Keratinocyte (primary cell): ENCODE results near the gene FN3KRP. TPM values are rescaled to one million over a fixed set of nuclear protein-coding genes. Genes with fewer than 3 reads are reported as not detected.

Source experiments
- DNase-seq: peaks from one replicate; pipeline ENCODE4 v3.0.0-alpha.2; 2011; ENCODE audit warnings: low read depth, missing footprints, low spot score
- FAIRE-seq: peaks from 2 replicates; lab custom pipeline; 2011; peaks lifted over from hg19 to GRCh38; lab: Jason Lieb, UNC
- H2AFZ ChIP-seq: 2 replicates; pipeline ENCODE4 v1.6.0; 2012; ENCODE audit warnings: low read length, control low read depth, inconsistent platforms; ENCODE audit not compliant: control insufficient read depth
- H3K27ac ChIP-seq: 2 replicates; pipeline ENCODE4 v1.5.1; 2011; ENCODE audit warnings: low read length; ENCODE audit not compliant: control insufficient read depth, insufficient read depth
- H3K27me3 ChIP-seq: 3 replicates; pipeline ENCODE4 v1.6.0; 2011; ENCODE audit warnings: low read length; ENCODE audit not compliant: control insufficient read depth, insufficient read depth; ENCODE audit errors: extremely low read depth
- H3K36me3 ChIP-seq, 2 experiments: 2 replicates in 1 of 2; 3 replicates in 1 of 2; pipeline ENCODE4 v1.5.1; 2011; ENCODE audit warnings: low read length in 2 of 2, mild to moderate bottlenecking in 1 of 2; ENCODE audit not compliant: control insufficient read depth in 2 of 2, insufficient read depth in 2 of 2; ENCODE audit errors: extremely low read depth in 1 of 2
- H3K4me1 ChIP-seq: 3 replicates; pipeline ENCODE4 v1.5.1; 2011; ENCODE audit warnings: low read length; ENCODE audit not compliant: control insufficient read depth, insufficient read depth; ENCODE audit errors: extremely low read depth
- H3K4me2 ChIP-seq: 3 replicates; pipeline ENCODE4 v1.6.0; 2011; ENCODE audit warnings: low read depth, low read length; ENCODE audit not compliant: control insufficient read depth, insufficient read depth; ENCODE audit errors: extremely low read depth
- H3K4me3 ChIP-seq, 3 experiments: fragments of 200-600 bp in 1 of 3; sonication (generic) in 1 of 3; 2 replicates in 2 of 3; 3 replicates in 1 of 3; pipeline ENCODE4 v1.5.1; 2011 to 2016; ENCODE audit warnings: low read length in 3 of 3, mild to moderate bottlenecking in 3 of 3, control low read depth in 2 of 3, inconsistent platforms in 1 of 3, low read depth in 1 of 3, mixed read lengths in 1 of 3, mixed run types in 1 of 3, moderate library complexity in 1 of 3; ENCODE audit not compliant: control insufficient read depth in 2 of 3, insufficient read depth in 2 of 3; ENCODE audit errors: extremely low read depth in 1 of 3
- H3K79me2 ChIP-seq: 2 replicates; pipeline ENCODE4 v1.6.0; 2012; ENCODE audit warnings: low read length; ENCODE audit not compliant: control insufficient read depth, insufficient read depth
- H3K9ac ChIP-seq: 3 replicates; pipeline ENCODE4 v1.6.0; 2011; ENCODE audit warnings: low read length; ENCODE audit not compliant: control insufficient read depth, insufficient read depth; ENCODE audit errors: extremely low read depth
- H3K9me1 ChIP-seq: 3 replicates; pipeline ENCODE4 v1.6.0; 2011; ENCODE audit warnings: low read length; ENCODE audit not compliant: control insufficient read depth, insufficient read depth; ENCODE audit errors: extremely low read depth
- H3K9me3 ChIP-seq: 2 replicates; pipeline ENCODE4 v1.5.1; 2012; ENCODE audit warnings: low read depth, low read length; ENCODE audit not compliant: control insufficient read depth
- H4K20me1 ChIP-seq: 3 replicates; pipeline ENCODE4 v1.6.0; 2011; ENCODE audit warnings: low read length; ENCODE audit not compliant: control insufficient read depth, insufficient read depth; ENCODE audit errors: extremely low read depth
- CTCF ChIP-seq, 3 experiments: IDR thresholded peaks in 1 of 3; conservative IDR thresholded peaks in 1 of 3; optimal IDR thresholded peaks in 1 of 3; 2 replicates in 2 of 3; 3 replicates in 1 of 3; pipeline versions ENCODE3 to v1.5.1; 2011; ENCODE audit warnings: low read length in 3 of 3, mild to moderate bottlenecking in 3 of 3, moderate library complexity in 2 of 3, control low read depth in 1 of 3, inconsistent platforms in 1 of 3; ENCODE audit not compliant: insufficient read depth in 2 of 3; ENCODE audit errors: extremely low read depth in 1 of 3
- EZH2 ChIP-seq: IDR thresholded peaks from one replicate; pipeline ENCODE4 v1.6.1; 2012; ENCODE audit warnings: inconsistent platforms, mild to moderate bottlenecking, low read length, moderate library complexity
- dilution Hi-C: fragments of 300-500 bp; cut with MboI; formaldehyde crosslinking; loops from one replicate; pipeline ENCODE4 v1.7.0; 2020; ENCODE audit warnings: low sequenced_read_pairs; ENCODE audit not compliant: extremely low pct_ligation_motif_present
- polyA plus RNA-seq, 5 experiments: library from polyadenylated mRNA; depleted of rRNA in 3 of 5; stranded (reverse) in 3 of 5; stranded (forward) in 1 of 5; unstranded in 1 of 5; fragments of >200 nt; gene quantifications; 1 replicate in 1 of 5; 2 replicates in 3 of 5; 3 replicates in 1 of 5; pipeline versions ENCODE4 v1.2.1 to v1.2.3, GENCODE V29; 2011 to 2012; ENCODE audit warnings: missing spikeins in 2 of 5, low read depth in 1 of 5, low replicate concordance in 1 of 5

Gene FN3KRP
- polyA plus RNA-seq, 1 donor (not counting 4 experiments of a cell fraction or from before 2014, with no cell fraction given) = 25.7 TPM

GRCh38 chr17:82692268-82692667 is 24.2 kb upstream of the FN3KRP start:
- Histone ChIP-seq H3K27me3 (peaks cover 3% of the 10 kb centered on the region), H3K36me3 (peaks cover 0 to 5% of the 10 kb centered on the region in 2 experiments), H3K9me3 (peaks cover 3% of the 10 kb centered on the region), H3K4me3 (no peak overlapping the region), H3K27ac (no peak overlapping the region), H3K4me2 (no peak overlapping the region), H3K9ac (no peak overlapping the region), H3K79me2 (peaks cover 2% of the 10 kb centered on the region), H3K9me1 (no peaks in the 10 kb centered on the region), H3K4me1 (peaks cover 6% of the 10 kb centered on the region), H4K20me1 (no peaks in the 10 kb centered on the region), H2AFZ (no peak overlapping the region)
- TF ChIP-seq EZH2 = no peak
- TF ChIP-seq CTCF (optimal IDR thresholded peaks at IDR 0.05 in 1 of 3, IDR thresholded peaks at IDR 0.05 in 1 of 3, conservative IDR thresholded peaks at IDR 0.05 in 1 of 3; ENCODE audit: extremely low read depth in 1 of 3, insufficient read depth in 2 of 3, low read length in 3 of 3) = no peak
- dilution Hi-C loops = no loop called here
- FAIRE-seq (no peak), DNase-seq (no peak)

- FAIRE-seq (no peak), DNase-seq (no peak)
- Histone ChIP-seq H3K9me1 (no peaks in the 10 kb centered on the region), H3K4me3 (no peak overlapping the region), H3K27me3 (peaks cover 6% of the 10 kb centered on the region), H4K20me1 (no peaks in the 10 kb centered on the region), H3K79me2 (peaks cover 2% of the 10 kb centered on the region), H3K4me1 (peaks cover 6% of the 10 kb centered on the region), H2AFZ (no peak overlapping the region), H3K4me2 (no peak overlapping the region), H3K9me3 (peaks cover 3% of the 10 kb centered on the region), H3K9ac (no peak overlapping the region), H3K36me3 (peaks cover 0 to 5% of the 10 kb centered on the region in 2 experiments), H3K27ac (no peak overlapping the region)
- TF ChIP-seq CTCF (optimal IDR thresholded peaks at IDR 0.05 in 1 of 3, IDR thresholded peaks at IDR 0.05 in 1 of 3, conservative IDR thresholded peaks at IDR 0.05 in 1 of 3; ENCODE audit: extremely low read depth in 1 of 3, insufficient read depth in 2 of 3, low read length in 3 of 3) = no peak
- TF ChIP-seq EZH2 = no peak
- dilution Hi-C loops = no loop called here
These were observed 23.2 kb upstream of the FN3KRP start for GRCh38 chr17:82693168-82693867.
